C4-2B (cell line): ENCODE data around the gene RILPL1.

ENCODE experiments used
- ZFX ChIP-seq: fragments of 450-650 bp; IDR thresholded peaks from 2 replicates; pipeline ENCODE4 v1.6.1; 2017
- TF ChIP-seq, protein P1 (sequence below): fragments of 450-650 bp; conservative IDR thresholded peaks from 2 replicates; pipeline ENCODE4 v1.5.1; 2017; ENCODE audit warnings: mild to moderate bottlenecking

DNA sequence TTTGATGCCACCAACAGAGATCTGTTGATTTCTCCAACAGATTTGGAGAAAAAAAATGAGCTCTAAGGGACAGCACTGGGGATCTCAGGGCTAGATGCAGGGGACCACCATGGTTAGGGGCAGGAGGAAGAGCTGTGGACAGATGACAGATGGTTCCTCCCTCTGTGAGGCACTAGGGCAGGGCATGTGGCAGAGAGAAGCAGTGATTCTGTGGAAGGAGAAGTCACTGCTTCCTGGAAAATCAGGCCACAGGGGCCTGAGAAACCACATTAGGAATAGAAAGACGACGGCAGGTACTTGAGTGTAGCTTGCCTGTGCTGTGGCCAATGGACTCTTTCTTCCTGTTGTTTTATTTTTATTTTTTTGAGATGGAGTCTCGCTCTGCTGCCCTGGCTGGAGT is 25.9 kb upstream of the RILPL1 start:
- TF ChIP-seq, protein P1, sequence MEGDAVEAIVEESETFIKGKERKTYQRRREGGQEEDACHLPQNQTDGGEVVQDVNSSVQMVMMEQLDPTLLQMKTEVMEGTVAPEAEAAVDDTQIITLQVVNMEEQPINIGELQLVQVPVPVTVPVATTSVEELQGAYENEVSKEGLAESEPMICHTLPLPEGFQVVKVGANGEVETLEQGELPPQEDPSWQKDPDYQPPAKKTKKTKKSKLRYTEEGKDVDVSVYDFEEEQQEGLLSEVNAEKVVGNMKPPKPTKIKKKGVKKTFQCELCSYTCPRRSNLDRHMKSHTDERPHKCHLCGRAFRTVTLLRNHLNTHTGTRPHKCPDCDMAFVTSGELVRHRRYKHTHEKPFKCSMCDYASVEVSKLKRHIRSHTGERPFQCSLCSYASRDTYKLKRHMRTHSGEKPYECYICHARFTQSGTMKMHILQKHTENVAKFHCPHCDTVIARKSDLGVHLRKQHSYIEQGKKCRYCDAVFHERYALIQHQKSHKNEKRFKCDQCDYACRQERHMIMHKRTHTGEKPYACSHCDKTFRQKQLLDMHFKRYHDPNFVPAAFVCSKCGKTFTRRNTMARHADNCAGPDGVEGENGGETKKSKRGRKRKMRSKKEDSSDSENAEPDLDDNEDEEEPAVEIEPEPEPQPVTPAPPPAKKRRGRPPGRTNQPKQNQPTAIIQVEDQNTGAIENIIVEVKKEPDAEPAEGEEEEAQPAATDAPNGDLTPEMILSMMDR: no peak
- no peak for TF ChIP-seq ZFX
